Suprapubic skin (tissue), 4 donors: ENCODE data around the gene ENPP3.

Experiments used
- CTCF ChIP-seq, 2 donors: fragments of 200-600 bp in 1 of 2; fragments of 450-650 bp in 1 of 2; sonication (generic) in 1 of 2; IDR thresholded peaks; one replicate each; pipeline ENCODE4 v1.5.1; 2016 to 2019; ENCODE audit warnings: antibody characterized with exemption in 2 of 2, mild to moderate bottlenecking in 1 of 2, moderate library complexity in 1 of 2
- EP300 ChIP-seq: sonication (generic); formaldehyde crosslinking; IDR thresholded peaks from one replicate; pipeline ENCODE4 v1.6.1; 2017; ENCODE audit warnings: antibody characterized with exemption
- POLR2A ChIP-seq, 2 donors: fragments of 450-650 bp; IDR thresholded peaks; one replicate each; pipeline ENCODE4 v1.6.1; 2017; ENCODE audit warnings: antibody characterized with exemption in 2 of 2, mild to moderate bottlenecking in 2 of 2, moderate library complexity in 2 of 2
- POLR2AphosphoS5 ChIP-seq, 3 donors: sonication (generic); formaldehyde crosslinking; IDR thresholded peaks; one replicate each; pipeline ENCODE4 v1.6.1; 2017; ENCODE audit warnings: antibody characterized with exemption in 3 of 3

- TF ChIP-seq POLR2A (IDR thresholded peaks at IDR 0.05), result no peak
- no peak for TF ChIP-seq CTCF (IDR thresholded peaks at IDR 0.05)
- no peak for TF ChIP-seq EP300
- TF ChIP-seq POLR2AphosphoS5 (IDR thresholded peaks at IDR 0.05), result no peak
These were observed 138.8 kb downstream of the ENPP3 start for GRCh38 chr6:131775886-131776285.
